Caco-2 (cell line): Measurements from ENCODE around the gene CKAP2L. TPM values are rescaled to one million over a fixed set of nuclear protein-coding genes. Genes with fewer than 3 reads are reported as not detected.

Source experiments
- BruUV-seq: library from RNA; stranded (reverse); fragments of 400-500 nt; replicated peaks from 2 replicates; lab custom pipeline; 2021; lab: Mats Ljungman, UMichigan
- CTCF ChIA-PET: fragments of 300-600 bp; sonication (Branson Sonifier 250); formaldehyde crosslinking; loops from one replicate; lab custom pipeline; 2022; ENCODE audit warnings: antibody characterized with exemption; lab: Charles Lee
- POLR2A ChIA-PET: fragments of 300-600 bp; sonication (Branson Sonifier 250); formaldehyde crosslinking; loops from one replicate; lab custom pipeline; 2022; ENCODE audit warnings: antibody characterized with exemption; lab: Charles Lee
- DNase-seq, 2 experiments: peaks; one replicate each; pipeline versions ENCODE4 v3.0.0 to v3.0.0-alpha.2; 2020 to 2022
- H3K27me3 ChIP-seq: replicated peaks from 2 replicates; pipeline ENCODE4 v1.6.0; 2011; ENCODE audit warnings: low read length; ENCODE audit not compliant: control insufficient read depth, insufficient read depth
- H3K36me3 ChIP-seq: 2 replicates; pipeline ENCODE4 v1.5.1; 2011; ENCODE audit warnings: low read length; ENCODE audit not compliant: control insufficient read depth, insufficient read depth
- H3K4me1 ChIP-seq: fragments of 250-450 bp; sonication (Bioruptor Pico); 2 replicates; pipeline ENCODE4 v1.5.1; 2020; ENCODE audit warnings: mild to moderate bottlenecking
- H3K4me3 ChIP-seq: 2 replicates; pipeline ENCODE4 v1.5.1; 2011; ENCODE audit warnings: low read depth, mild to moderate bottlenecking, control low read depth, low read length
- H3K9me3 ChIP-seq: fragments of 250-450 bp; sonication (Bioruptor Pico); 2 replicates; pipeline ENCODE4 v1.5.1; 2020; ENCODE audit warnings: mild to moderate bottlenecking, moderate library complexity
- H3K27ac Mint-ChIP-seq: one replicate; pipeline ENCODE4 v1.8.0; 2022; ENCODE audit warnings: mixed read lengths; ENCODE audit not compliant: unreplicated experiment
- H3K27me3 Mint-ChIP-seq: one replicate; pipeline ENCODE4 v1.8.0; 2022; ENCODE audit warnings: mixed read lengths; ENCODE audit not compliant: insufficient read depth, unreplicated experiment
- H3K36me3 Mint-ChIP-seq: one replicate; pipeline ENCODE4 v1.8.0; 2022; ENCODE audit warnings: mild to moderate bottlenecking, mixed read lengths; ENCODE audit not compliant: insufficient read depth, unreplicated experiment
- H3K4me1 Mint-ChIP-seq: one replicate; pipeline ENCODE4 v1.8.0; 2022; ENCODE audit warnings: low read depth, mixed read lengths; ENCODE audit not compliant: unreplicated experiment
- H3K4me3 Mint-ChIP-seq: one replicate; pipeline ENCODE4 v1.8.0; 2022; ENCODE audit warnings: mild to moderate bottlenecking, moderate library complexity, mixed read lengths; ENCODE audit not compliant: unreplicated experiment
- H3K9me3 Mint-ChIP-seq: one replicate; pipeline ENCODE4 v1.8.0; 2022; ENCODE audit warnings: mixed read lengths; ENCODE audit not compliant: unreplicated experiment
- CTCF ChIP-seq, 2 experiments: fragments of 200-600 bp in 1 of 2; IDR thresholded peaks; 1 replicate in 1 of 2; 2 replicates in 1 of 2; pipeline versions ENCODE4 v1.5.1 to v1.8.0; 2011 to 2022; ENCODE audit warnings: antibody characterized with exemption in 1 of 2, control low read depth in 1 of 2, inconsistent platforms in 1 of 2, low read depth in 1 of 2, low read length in 1 of 2, mild to moderate bottlenecking in 1 of 2, moderate library complexity in 1 of 2; ENCODE audit not compliant: insufficient read depth in 1 of 2, severe bottlenecking in 1 of 2, unreplicated experiment in 1 of 2
- intact Hi-C: fragments of 100-400 bp; cut with micrococcal nuclease; formaldehyde crosslinking; loops from one replicate; pipeline ENCODE4 v1.10.0; 2022; ENCODE audit not compliant: unreplicated experiment
- total RNA-seq: library from RNA; stranded (reverse); gene quantifications from 2 replicates; pipeline ENCODE4 v1.2.3, GENCODE V29; 2022

The CKAP2L gene
- total RNA-seq, 1 experiment from 2014 or later = 20.7 TPM

DNA sequence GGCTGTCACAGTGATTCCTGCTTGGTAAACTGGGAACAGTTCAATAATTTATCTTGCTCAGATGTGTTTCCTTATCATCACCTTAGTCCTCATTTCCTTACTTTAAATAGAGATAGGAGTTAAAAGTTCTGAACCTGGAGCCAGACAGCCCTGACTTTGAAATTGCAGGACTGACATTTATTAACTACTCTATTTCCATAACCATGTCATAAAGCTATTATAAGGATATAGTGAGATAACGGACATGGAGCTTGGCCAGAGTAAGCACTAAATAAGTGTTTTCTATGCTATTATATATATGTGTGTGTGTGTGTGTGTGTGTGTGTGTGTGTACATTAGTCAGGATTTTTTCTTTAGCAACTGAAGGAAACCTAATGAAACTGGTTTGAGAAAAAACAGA, 30.5 kb downstream of the CKAP2L start:
- no peak for TF ChIP-seq CTCF (IDR thresholded peaks at IDR 0.05; ENCODE audit: insufficient read depth in 1 of 2, low read depth in 1 of 2, low read length in 1 of 2, severe bottlenecking in 1 of 2, unreplicated experiment in 1 of 2)
- H3K4me1 ChIP-seq = peaks cover 13% of the 10 kb centered on the region
- no TSS peak for BruUV-seq
- Mint-ChIP-seq H3K9me3 (no peaks in the 10 kb centered on the region), H3K27me3 (no peaks in the 10 kb centered on the region), H3K36me3 (peaks cover 4% of the 10 kb centered on the region), H3K4me3 (no peak overlapping the region), H3K27ac (no peak overlapping the region), H3K4me1 (peaks cover 5% of the 10 kb centered on the region)
- H3K9me3 ChIP-seq = no peaks in the 10 kb centered on the region
- H3K36me3 ChIP-seq = no peaks in the 10 kb centered on the region
- ChIA-PET CTCF (no interaction called here), POLR2A (no interaction called here)
- intact Hi-C loops = no loop called here
- no peak for DNase-seq
- no peak overlapping the region for H3K4me3 ChIP-seq
- H3K27me3 ChIP-seq = no peaks in the 10 kb centered on the region

- Histone ChIP-seq H3K4me1 (peaks cover 13% of the 10 kb centered on the region), H3K4me3 (no peak overlapping the region), H3K9me3 (no peaks in the 10 kb centered on the region), H3K36me3 (no peaks in the 10 kb centered on the region), H3K27me3 (no peaks in the 10 kb centered on the region)
- Mint-ChIP-seq H3K36me3 (no peaks in the 10 kb centered on the region), H3K27ac (no peak overlapping the region), H3K27me3 (no peaks in the 10 kb centered on the region), H3K4me1 (peaks cover 5% of the 10 kb centered on the region), H3K9me3 (no peaks in the 10 kb centered on the region), H3K4me3 (no peak overlapping the region)
- no peak for TF ChIP-seq CTCF (IDR thresholded peaks at IDR 0.05; ENCODE audit: insufficient read depth in 1 of 2, low read depth in 1 of 2, low read length in 1 of 2, severe bottlenecking in 1 of 2, unreplicated experiment in 1 of 2)
- ChIA-PET POLR2A (no interaction called here), CTCF (no interaction called here)
- DNase-seq = no peak
- intact Hi-C loops = no loop called here
- BruUV-seq = no TSS peak
These were observed 31.0 kb downstream of the CKAP2L start for GRCh38 chr2:112733456-112733855.

DNA sequence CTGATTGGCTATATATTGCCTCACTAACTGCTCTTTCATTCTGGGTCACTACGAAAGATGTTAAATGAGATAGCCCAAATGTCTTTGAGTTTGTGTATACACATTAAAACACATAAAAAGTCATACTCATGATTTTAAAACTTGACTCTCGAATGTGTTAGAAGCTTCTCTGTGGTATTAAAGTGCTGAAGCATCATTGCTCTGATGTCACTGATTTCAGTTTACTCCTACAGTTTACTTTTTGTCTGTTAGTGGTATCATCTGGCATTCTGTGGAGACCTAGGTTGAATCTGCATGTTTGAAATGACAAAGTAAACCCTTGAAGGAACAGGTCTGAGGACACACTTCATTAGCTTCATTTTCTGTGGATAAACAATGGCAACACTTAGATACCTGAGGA, 32.9 kb downstream of the CKAP2L start:
- intact Hi-C loops = no loop called here
- Mint-ChIP-seq H3K27ac (no peak overlapping the region), H3K4me3 (no peak overlapping the region), H3K27me3 (no peaks in the 10 kb centered on the region), H3K9me3 (no peaks in the 10 kb centered on the region), H3K4me1 (peaks cover 9% of the 10 kb centered on the region), H3K36me3 (no peaks in the 10 kb centered on the region)
- CTCF ChIA-PET = no interaction called here
- Histone ChIP-seq H3K4me3 (no peak overlapping the region), H3K9me3 (no peaks in the 10 kb centered on the region), H3K4me1 (peaks cover 2% of the 10 kb centered on the region), H3K36me3 (no peaks in the 10 kb centered on the region), H3K27me3 (no peaks in the 10 kb centered on the region)
- POLR2A ChIA-PET = no interaction called here
- TF ChIP-seq CTCF (IDR thresholded peaks at IDR 0.05; ENCODE audit: insufficient read depth in 1 of 2, low read depth in 1 of 2, low read length in 1 of 2, severe bottlenecking in 1 of 2, unreplicated experiment in 1 of 2) = no peak
- BruUV-seq = no TSS peak
- DNase-seq = no peak
